ENCODE results near the gene THADA. TPM values are rescaled to one million over a fixed set of nuclear protein-coding genes. Genes with fewer than 3 reads are reported as not detected.

The THADA gene
- total RNA-seq, 1 experiment from 2014 or later = 20.1 TPM

- Histone ChIP-seq H3K9ac (ENCODE audit: extremely low read depth, insufficient read length, low read length) (no peak overlapping the region), H3K4me1 (ENCODE audit: insufficient read depth, low read length) (0 out of 2 replicates have a peak, but pooled peaks cover 2% of the 10 kb centered on the region), H3K9me3 (ENCODE audit: control insufficient read depth, low read depth, low read length) (no peaks in the 10 kb centered on the region), H4K20me1 (ENCODE audit: control insufficient read depth, insufficient read depth, insufficient read length) (no peaks in the 10 kb centered on the region), H2AK5ac (ENCODE audit: insufficient read length, low read length) (no peak overlapping the region), H3K4ac (ENCODE audit: low read depth, low read length) (no peak overlapping the region), H2BK12ac (ENCODE audit: insufficient read length, low read depth, low read length) (no peak overlapping the region), H2BK120ac (ENCODE audit: low read depth, low read length, poor library complexity, severe bottlenecking) (no peak overlapping the region), H2BK5ac (ENCODE audit: insufficient read length, low read length) (no peak overlapping the region), H2AFZ (ENCODE audit: low read length) (no peak overlapping the region), H3K4me2 (ENCODE audit: insufficient read depth, insufficient read length, low read length) (no peak overlapping the region), H3K14ac (ENCODE audit: insufficient read depth, low read length) (no peak overlapping the region), H3K79me1 (ENCODE audit: insufficient read depth, low read depth, low read length, poor library complexity, severe bottlenecking) (no peaks in the 10 kb centered on the region), H4K91ac (ENCODE audit: insufficient read length, low read depth, low read length) (no peak overlapping the region), H4K8ac (replicated peaks; ENCODE audit: insufficient read length, low read depth, low read length) (no peak overlapping the region), H2BK15ac (ENCODE audit: low read depth, low read length) (no peak overlapping the region), H4K5ac (ENCODE audit: insufficient read length, low read depth, low read length) (no peak overlapping the region), H3K56ac (ENCODE audit: insufficient read length, low read depth, low read length) (no peak overlapping the region), H3K79me2 (ENCODE audit: insufficient read depth, low read length) (no peaks in the 10 kb centered on the region), H3T11ph (ENCODE audit: low read length) (no peak overlapping the region), H3K27ac (ENCODE audit: insufficient read length, low read depth, low read length) (no peak overlapping the region), H2BK20ac (ENCODE audit: low read depth, low read length, poor library complexity, severe bottlenecking) (no peak overlapping the region), H3K18ac (ENCODE audit: insufficient read length, low read depth, low read length) (no peak overlapping the region), H3K27me3 (ENCODE audit: insufficient read depth, low read length) (no peaks in the 10 kb centered on the region), H3K23me2 (ENCODE audit: insufficient read length, low read depth, low read length, poor library complexity, severe bottlenecking) (no peaks in the 10 kb centered on the region), H3K23ac (ENCODE audit: insufficient read length, low read depth, low read length) (no peak overlapping the region)
- no peak for TF ChIP-seq CTCF (conservative IDR thresholded peaks at IDR 0.05)
- Mint-ChIP-seq H3K9me3 (no peaks in the 10 kb centered on the region), H3K36me3 (ENCODE audit: insufficient read depth in 1 of 3, low read depth in 3 of 3) (no peaks in the 10 kb centered on the region), H3K4me3 (no peak overlapping the region), H3K27me3 (ENCODE audit: low read depth) (no peaks in the 10 kb centered on the region), H3K4me1 (no peaks in the 10 kb centered on the region), H3K27ac (peak overlapping the region in 1 of 3 experiments; percentile 6; a peak in 2 of 7 replicates)
- DNase-seq = no peak
- no CpG with 5 or more reads among the region's 3 CpGs for WGBS (ENCODE audit: extremely low coverage, insufficient read length, low lambda C conversion rate)
Measured at GRCh38 chr2:43418680-43419079, 177.2 kb downstream of the THADA start.

Measured in H9 (cell line).